T-helper 2 cell treated with Interferon-gamma antibody and Interleukin-4, amounts not matched to agents 100 ng/mL and 5 ng/mL, for 36 hours (primary cell): ENCODE measurements around the gene PIP5K1C. TPM values are rescaled to one million over a fixed set of nuclear protein-coding genes. Genes with fewer than 3 reads are reported as not detected.

Experiments
- intact Hi-C: fragments of 100-400 bp; cut with micrococcal nuclease; formaldehyde crosslinking; loops from one replicate; pipeline ENCODE4 v1.15.1; 2023
- total RNA-seq: library from RNA; stranded (reverse); gene quantifications from 2 replicates; pipeline ENCODE4 v1.2.3, GENCODE V29; 2022

Gene PIP5K1C, protein sequence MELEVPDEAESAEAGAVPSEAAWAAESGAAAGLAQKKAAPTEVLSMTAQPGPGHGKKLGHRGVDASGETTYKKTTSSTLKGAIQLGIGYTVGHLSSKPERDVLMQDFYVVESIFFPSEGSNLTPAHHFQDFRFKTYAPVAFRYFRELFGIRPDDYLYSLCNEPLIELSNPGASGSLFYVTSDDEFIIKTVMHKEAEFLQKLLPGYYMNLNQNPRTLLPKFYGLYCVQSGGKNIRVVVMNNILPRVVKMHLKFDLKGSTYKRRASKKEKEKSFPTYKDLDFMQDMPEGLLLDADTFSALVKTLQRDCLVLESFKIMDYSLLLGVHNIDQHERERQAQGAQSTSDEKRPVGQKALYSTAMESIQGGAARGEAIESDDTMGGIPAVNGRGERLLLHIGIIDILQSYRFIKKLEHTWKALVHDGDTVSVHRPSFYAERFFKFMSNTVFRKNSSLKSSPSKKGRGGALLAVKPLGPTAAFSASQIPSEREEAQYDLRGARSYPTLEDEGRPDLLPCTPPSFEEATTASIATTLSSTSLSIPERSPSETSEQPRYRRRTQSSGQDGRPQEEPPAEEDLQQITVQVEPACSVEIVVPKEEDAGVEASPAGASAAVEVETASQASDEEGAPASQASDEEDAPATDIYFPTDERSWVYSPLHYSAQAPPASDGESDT
- 15.6 TPM in 2 replicates for total RNA-seq

DNA sequence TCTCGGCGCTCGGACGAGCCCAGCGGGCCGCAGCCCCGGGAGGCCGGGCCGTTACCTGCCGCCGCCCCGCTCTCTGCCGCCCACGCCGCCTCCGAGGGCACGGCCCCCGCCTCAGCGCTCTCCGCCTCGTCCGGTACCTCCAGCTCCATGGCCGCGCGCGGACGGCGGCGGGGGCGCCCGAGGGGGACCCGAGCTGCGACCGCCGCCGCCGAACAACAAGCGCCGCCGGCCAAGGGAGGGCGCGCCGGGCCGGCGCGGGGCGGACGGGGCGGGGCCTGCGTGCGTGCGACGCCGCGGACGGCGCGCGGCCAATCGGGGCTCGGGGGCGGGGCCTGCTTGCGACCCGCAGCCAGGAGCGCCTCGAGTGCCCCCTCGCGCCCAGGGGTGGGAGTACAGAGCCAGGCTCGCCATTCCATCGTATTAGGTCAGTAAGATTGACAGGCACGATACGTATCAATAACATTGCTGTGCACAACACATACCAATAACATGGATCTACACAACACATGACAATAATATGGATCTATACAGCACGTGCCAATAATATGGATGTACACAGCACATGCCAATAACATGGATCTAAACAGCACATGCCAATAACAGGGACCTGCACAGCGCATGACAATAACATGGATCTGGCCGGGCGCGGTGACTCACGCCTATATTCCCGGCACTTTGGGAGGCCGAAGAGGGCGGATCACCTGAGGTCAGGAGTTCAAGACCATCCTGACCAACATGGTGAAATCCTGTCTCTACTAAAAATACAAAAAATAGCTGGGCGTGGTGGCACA is at the start of gene PIP5K1C:
TSS of gene PIP5K1C (minus strand) at position 227 of the 791 bp plus-strand sequence. CDS start at position 149, 78 bp downstream.
- intact Hi-C loops = loop anchor here (2.0 kb wide), 2 partner anchors 34 to 62 kb away; partner anchors contain the start of gene MRPL54

DNA sequence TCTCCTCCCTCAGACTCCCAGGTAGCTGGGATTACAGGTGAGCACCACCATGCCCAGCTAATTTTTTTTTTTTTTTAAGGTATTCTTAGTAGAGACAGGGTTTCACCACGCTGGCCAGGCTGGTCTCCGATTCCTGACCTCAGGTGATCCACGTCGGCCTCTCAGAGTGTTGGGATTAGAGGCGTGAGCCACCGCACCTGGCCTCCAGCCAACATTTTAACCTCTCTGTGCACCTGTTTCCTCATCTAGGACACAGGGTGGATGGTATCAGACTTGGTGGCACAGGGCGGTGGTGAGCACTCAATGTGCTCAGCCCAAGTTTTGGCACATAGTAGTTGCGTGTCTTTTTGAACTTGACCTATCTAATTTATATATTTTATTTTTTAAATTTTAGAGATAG is 48.7 kb upstream of the PIP5K1C start:
- intact Hi-C loops = no loop called here

DNA sequence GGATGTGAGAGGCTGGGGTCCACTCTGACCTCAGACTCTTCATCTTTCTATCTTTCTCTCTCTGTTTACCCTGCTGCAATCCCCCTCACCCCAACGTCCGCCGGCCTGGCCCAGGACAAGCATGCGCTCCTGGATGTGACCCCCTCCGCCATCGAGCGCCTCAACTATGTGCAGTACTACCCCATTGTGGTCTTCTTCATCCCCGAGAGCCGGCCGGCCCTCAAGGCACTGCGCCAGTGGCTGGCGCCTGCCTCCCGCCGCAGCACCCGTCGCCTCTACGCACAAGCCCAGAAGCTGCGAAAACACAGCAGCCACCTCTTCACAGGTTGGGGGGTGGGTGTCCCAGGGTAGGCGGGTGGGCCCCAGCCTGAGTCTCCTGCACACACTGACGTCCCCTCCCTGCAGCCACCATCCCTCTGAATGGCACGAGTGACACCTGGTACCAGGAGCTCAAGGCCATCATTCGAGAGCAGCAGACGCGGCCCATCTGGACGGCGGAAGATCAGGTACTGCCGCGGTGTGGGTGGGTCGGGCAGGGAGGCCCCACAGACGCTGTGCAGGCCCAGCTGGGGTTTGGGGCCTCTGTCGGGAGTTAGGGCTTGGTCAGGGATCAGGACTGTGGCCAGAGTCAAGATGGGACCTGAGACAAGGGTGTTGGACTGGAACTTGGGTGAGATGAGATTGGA is 46.2 kb upstream of the PIP5K1C start:
- intact Hi-C loops = no loop called here

DNA sequence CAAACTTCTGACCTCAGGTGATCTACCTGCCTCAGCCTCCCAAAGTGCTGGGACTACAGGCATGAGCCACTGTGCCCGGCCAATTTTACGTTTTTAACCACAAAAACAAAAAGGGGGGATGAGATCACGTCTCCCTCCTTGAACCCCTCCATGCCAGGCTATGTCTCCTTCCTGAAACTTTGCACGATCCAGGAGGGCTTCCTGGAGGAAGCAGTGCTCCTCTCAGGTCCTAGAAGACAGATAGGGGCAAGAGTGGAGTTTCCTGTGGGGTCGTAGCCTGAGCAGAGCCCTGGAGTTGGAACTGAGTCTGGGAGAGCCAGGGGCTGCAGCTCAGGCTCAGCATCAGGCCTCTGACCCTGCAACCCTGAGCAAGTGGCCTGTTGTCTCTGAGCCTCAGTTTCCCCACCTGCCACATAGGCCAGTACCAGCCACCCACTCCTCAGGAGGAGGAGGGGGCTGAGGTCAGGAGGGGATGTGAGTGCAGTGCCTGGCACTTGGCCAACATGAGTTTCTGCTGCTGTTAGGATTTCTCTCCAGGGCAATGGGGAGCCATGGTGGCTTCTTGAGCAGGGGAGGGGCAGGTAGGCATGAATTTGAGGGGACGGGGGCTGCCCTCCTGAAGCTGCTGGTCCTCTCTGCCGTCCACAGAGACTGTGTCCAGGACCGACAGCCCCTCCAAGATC is 45.2 kb upstream of the PIP5K1C start:
- intact Hi-C loops = no loop called here

DNA sequence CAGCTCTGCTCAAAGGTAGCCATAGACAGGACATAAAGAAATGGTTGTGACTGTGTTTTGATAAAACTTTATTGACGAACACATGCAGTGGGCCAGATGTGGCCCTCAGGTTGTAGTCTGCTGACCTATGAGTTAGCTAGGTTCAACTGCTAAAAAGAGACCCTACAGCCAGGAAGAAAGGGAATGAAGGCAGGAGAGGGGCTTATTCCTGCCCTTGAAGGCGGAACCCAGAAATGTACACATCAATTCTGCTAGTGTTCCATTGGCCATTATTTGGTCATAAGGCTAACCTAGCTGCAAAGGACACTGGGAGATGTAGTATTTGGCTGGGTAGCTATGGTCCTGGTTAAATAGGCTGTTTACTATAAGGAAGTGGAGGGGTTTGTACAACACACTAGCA is 43.2 kb upstream of the PIP5K1C start:
- intact Hi-C loops = no loop called here

DNA sequence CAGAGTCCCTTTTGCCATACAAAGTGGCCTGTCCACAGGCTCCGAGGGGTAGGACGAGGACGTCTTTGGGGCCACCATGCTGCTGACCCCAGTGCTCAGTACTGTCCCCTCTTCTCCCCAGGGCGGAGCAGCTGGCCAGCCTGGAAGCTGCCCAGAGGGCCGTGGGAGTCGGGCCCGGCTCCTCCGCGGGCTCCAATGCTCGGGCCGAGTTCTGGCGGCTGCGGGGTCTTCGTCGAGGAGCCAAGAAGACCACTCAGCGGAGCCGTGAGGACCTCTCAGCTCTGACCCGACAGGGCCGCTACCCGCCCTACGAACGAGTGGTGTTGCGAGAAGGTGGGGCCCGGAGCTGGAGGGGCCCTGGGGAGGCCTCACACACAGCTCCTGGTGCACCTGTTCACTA is 40.2 kb upstream of the PIP5K1C start:
- intact Hi-C loops = no loop called here

DNA sequence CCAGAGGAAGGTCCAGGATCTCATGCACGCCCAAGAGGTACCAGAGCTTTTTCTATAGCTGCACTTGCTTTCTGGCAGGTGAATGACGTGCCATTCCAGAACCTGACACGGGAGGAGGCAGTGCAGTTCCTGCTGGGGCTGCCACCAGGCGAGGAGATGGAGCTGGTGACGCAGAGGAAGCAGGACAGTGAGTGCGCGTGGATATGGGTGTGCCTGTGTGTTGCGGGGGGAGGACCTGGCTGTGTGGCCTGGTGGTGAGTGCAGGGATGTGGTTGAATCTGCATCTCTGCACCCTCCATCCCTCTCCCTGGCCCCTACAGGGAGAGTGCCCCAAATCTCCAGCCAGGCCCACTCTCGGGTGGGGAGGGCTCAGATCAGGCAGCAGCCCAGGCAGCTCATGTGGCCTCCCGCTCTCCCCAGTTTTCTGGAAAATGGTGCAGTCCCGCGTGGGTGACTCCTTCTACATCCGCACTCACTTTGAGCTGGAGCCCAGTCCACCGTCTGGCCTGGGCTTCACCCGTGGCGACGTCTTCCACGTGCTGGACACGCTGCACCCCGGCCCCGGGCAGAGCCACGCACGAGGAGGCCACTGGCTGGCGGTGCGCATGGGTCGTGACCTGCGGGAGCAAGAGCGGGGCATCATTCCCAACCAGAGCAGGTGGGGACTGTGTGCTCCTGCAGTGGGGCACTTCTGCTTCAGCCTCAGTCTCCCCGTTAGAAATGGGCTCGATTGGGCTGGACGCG is 38.4 kb upstream of the PIP5K1C start:
- intact Hi-C loops = no loop called here

DNA sequence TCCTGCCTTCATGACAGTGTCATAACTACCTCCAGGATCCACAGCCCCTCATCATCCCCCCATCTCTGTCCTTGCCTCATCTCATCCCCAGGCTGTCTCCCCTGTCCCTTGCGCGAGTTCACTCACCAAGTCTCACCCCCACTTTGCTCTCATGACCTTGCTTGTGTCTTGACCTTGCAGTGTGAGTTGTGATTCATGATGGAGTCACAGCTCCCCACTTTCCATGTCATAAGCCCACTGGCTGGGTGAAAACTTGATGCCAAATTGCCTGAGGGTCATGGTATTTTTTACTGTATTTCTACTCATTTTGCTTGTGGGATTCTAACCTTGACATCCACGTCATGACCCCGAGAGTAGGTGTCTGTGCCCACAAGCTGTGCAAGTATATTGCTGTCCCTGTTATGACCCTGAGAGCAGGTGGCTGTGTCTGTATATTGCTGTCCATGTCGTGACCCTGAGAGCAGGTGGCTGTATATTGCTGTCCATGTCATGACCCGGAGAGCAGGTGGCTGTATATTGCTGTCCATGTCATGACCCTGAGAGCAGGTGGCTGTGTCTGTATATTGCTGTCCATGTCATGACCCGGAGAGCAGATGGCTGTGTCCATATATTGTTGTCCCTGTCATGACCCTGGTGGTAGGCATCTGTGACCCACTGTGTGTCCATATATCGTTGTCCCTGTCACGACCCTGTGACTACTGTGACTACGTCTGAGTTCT is 37.4 kb upstream of the PIP5K1C start:
- intact Hi-C loops = no loop called here

DNA sequence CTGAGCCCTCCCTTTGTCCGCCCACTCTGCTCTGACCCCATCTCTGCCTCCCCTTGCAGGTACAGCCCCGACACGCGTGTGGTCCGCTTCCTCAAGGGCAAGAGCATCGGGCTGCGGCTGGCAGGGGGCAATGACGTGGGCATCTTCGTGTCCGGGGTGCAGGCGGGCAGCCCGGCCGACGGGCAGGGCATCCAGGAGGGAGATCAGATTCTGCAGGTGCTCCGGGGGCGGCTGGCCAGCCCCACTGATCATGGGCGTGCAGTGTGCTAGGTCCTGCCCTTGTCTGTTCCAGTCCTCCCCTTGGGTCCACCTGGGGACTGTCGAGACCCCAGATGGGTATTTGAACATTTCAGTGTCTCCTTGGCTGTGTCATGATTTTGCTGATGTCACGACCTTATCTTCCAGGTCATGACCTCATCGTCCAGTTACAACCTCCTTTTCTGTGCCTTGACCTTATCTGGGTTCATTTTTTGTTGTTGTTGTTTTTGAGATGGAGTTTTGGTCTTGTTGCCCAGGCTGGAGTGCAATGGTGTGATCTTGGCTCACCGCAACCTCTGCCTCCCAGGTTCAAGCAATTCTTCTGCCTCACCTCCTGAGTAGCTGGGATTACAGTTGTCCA is 35.9 kb upstream of the PIP5K1C start:
- intact Hi-C loops = no loop called here

DNA sequence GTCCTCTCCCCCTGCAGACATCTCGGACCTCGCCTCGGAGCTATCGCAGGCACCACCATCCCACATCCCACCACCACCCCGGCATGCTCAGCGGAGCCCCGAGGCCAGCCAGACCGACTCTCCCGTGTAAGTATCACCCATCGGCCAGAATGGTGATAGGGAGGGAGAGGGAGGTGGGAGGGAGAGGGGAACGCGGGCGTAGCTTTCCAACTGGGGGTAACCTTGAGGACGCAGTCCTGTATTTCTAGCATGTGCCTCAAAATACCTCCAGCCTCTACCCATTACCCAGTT is 34.0 kb upstream of the PIP5K1C start:
- intact Hi-C loops = no loop called here

DNA sequence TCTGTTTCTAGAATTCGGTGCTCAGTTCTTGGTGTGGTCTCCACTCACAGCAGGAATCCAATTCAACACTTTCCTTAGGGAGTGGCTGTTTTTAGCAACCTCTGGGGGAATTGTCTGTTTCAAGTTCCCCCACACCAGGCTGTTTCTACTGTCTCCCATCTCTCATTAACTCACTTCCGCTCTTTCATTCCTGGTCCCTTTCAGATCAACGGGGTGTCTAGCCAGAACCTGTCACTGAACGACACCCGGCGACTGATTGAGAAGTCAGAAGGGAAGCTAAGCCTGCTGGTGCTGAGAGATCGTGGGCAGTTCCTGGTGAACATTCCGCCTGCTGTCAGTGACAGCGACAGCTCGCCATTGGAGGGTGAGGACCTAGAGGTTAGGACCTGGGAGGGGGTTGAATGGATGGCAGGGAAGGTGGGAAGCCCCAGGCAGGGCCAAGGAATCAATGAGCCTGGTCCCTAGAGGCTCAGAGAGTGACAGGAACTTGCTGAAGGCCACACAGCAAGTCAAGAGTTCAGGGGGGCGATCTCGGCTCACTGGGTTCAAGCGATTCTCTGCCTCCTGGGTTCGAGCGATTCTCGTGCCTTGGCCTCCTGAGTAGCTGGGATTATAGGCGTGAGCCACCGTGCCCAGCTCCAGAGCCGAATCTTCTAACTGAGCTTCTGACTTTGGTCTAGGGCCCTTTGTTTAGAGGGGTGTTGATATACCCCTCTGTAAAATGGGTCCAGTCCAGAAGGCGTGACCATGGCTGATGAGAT is 33.5 kb upstream of the PIP5K1C start:
- intact Hi-C loops = no loop called here

DNA sequence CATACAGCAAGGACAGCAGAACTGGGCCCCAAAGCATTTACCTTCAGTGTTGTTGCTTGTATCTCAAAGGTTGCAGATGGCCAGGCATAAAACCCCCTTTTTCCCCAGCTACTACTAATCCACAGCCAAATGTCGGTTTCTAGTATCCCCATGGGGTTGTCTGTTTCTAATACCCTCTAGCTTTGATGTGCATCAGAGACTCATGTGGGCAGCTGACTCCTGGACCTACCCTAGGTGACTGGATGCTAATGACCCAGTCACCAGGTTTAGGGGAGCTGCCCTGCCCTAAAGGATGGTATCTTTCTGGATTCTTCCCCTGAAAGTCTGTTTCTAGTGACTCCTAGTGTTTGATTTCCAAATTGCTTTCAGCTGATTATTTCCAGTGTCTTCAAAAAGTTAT is 31.8 kb upstream of the PIP5K1C start:
- intact Hi-C loops = no loop called here

DNA sequence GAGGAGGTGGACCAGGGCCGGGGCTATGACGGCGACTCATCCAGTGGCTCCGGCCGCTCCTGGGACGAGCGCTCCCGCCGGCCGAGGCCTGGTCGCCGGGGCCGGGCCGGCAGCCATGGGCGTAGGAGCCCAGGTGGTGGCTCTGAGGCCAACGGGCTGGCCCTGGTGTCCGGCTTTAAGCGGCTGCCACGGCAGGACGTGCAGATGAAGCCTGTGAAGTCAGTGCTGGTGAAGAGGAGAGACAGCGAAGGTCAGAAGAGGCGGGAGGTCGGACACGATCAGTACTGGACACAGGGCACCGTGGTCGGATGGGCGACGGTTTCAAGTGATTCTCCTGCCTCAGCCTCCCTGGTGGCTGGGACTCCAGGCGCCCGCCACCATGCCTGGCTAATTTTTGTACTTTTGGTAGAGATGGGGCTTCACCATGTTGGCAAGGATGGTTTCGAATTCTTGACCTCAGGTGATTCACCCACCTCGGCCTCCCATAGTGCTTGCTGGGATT is 30.2 kb upstream of the PIP5K1C start:
- intact Hi-C loops = no loop called here

DNA sequence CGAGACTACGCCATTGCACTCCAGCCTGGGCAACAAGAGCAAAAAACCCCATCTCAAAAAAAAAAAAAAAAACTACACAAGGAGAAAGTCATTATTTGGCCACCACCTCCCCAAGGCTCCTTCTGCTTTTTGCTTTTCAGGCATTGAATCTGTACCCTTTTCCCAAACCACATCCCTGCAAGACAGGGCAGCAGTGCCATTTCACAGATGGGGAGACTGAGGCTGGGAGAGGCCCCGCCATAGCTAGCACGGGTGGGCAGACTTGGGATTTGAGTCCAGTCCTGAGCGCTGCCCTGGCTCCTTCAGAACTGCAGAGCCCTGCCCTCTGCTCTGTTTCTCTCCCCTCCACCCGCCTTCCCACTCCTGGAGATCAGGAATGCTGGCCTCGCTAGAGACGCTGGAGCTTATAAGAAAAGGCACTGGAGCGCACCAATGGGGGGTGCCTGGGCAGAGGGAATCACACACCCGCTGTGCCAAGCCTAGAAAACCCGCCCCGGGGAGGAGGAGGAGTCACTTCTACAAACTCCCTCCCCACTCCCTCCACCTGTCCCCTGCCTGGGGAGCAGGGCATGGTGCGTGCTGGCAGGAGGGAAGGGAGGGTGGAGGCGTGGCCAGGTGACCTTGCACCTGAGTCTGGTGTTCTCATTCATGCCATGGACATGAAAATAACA is 25.5 kb upstream of the PIP5K1C start:
- intact Hi-C loops = no loop called here

DNA sequence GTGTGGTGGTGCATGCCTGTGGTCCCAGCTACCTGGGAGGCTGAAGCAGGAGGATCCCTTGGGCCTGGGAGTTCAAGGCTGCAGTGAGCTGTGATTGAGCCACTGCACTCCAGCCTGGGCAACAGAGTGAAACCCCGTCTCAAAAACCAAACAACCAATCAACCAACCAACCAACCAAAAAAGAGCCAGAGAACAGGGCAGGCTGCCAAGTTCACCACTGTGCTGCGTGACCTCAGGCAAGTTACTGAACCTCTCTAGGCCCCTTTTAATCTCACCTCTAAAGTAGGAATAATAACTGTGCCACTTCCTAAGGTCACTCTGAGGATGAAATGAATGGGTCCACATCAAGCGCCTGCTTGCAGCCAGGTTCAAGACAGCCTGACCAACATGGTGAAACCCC is 24.9 kb upstream of the PIP5K1C start:
- intact Hi-C loops = no loop called here

DNA sequence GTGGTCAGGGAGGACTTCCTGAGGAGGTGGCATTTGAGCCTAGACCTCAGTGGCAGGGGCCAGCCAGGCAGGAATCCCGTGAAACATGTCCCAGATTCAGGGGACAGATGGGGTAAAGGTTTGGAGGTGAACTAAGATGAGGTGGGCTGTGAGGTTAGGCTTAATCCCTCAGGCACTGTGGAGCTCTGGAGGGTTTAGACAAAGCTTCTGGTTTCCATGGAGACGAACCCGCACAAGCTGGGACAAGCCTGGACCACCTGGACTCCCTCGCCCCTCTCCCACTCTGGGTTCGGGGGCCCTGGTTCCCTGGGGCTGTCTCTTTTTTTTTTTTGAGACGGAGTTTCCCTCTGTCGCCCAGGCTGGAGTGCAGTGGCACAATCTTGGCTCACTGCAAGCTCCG is 23.6 kb upstream of the PIP5K1C start:
- intact Hi-C loops = no loop called here

DNA sequence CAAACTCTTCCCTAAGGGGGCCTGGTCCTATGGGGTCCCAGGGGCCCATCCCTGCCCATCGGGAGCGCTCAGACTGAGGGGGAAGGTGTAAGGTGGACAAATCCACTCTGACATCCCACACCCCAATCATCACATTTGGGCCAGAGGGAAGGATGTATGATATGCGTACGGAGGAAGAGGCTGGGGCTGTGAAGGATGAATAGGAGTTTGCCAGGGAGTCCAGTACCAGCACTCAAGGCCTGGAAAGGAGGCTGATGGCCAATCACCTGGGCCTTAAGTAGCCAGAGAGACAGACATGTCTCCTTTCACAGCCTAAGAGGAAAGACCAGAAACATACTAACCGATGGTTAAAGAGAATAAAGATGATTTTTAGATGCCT is 22.8 kb upstream of the PIP5K1C start:
- intact Hi-C loops = no loop called here
